MCF 10A (cell line): ENCODE measurements around the gene CDK12. TPM values are rescaled to one million over a fixed set of nuclear protein-coding genes. Genes with fewer than 3 reads are reported as not detected.

Experiments
- BruUV-seq: library from RNA; stranded (reverse); fragments of 400-500 nt; replicated peaks from 2 replicates; lab custom pipeline; 2021; lab: Mats Ljungman, UMichigan
- CTCF ChIA-PET: fragments of 300-600 bp; sonication (Branson Sonifier 250); formaldehyde crosslinking; extraction: SDS; loops from one replicate; lab custom pipeline; 2021; ENCODE audit warnings: antibody characterized with exemption, inconsistent platforms; lab: Yijun Ruan, JAX
- POLR2A ChIA-PET: fragments of 300-600, 350-650 bp; sonication (Branson Sonifier 250); formaldehyde crosslinking; extraction: SDS; loops from one replicate; lab custom pipeline; 2020; ENCODE audit warnings: antibody characterized with exemption, inconsistent platforms; lab: Yijun Ruan, JAX
- DNase-seq: peaks from one replicate; pipeline ENCODE4 v3.0.0-alpha.2; 2018; ENCODE audit not compliant: unreplicated experiment
- H3K27ac Mint-ChIP-seq: one replicate; pipeline ENCODE4 v1.8.0; 2022; ENCODE audit warnings: mild to moderate bottlenecking, low read depth, mixed read lengths; ENCODE audit not compliant: unreplicated experiment
- H3K27me3 Mint-ChIP-seq: one replicate; pipeline ENCODE4 v1.8.0; 2022; ENCODE audit warnings: mixed read lengths; ENCODE audit not compliant: insufficient read depth, unreplicated experiment
- H3K36me3 Mint-ChIP-seq: one replicate; pipeline ENCODE4 v1.8.0; 2022; ENCODE audit warnings: mild to moderate bottlenecking, moderate library complexity, mixed read lengths; ENCODE audit not compliant: insufficient read depth, unreplicated experiment
- H3K4me1 Mint-ChIP-seq: one replicate; pipeline ENCODE4 v1.8.0; 2022; ENCODE audit warnings: mixed read lengths; ENCODE audit not compliant: insufficient read depth, unreplicated experiment
- H3K4me3 Mint-ChIP-seq: one replicate; pipeline ENCODE4 v1.8.0; 2022; ENCODE audit warnings: mild to moderate bottlenecking, moderate library complexity, mixed read lengths; ENCODE audit not compliant: unreplicated experiment
- H3K9me3 Mint-ChIP-seq: one replicate; pipeline ENCODE4 v1.8.0; 2022; ENCODE audit warnings: mixed read lengths; ENCODE audit not compliant: unreplicated experiment
- intact Hi-C: fragments of 100-400 bp; cut with micrococcal nuclease; formaldehyde crosslinking; loops from 2 replicates; pipeline ENCODE4 v1.14.1; 2022
- total RNA-seq: library from RNA; stranded (reverse); gene quantifications from 2 replicates; pipeline ENCODE4 v1.2.3, GENCODE V29; 2022
- TF ChIP-seq, protein P1 (sequence below): fragments of 200-600 bp; IDR thresholded peaks from one replicate; pipeline ENCODE4 v1.8.0; 2022; ENCODE audit warnings: antibody characterized with exemption, mild to moderate bottlenecking; ENCODE audit not compliant: unreplicated experiment

The CDK12 gene
- total RNA-seq, 1 experiment from 2014 or later: 71.1 TPM

DNA sequence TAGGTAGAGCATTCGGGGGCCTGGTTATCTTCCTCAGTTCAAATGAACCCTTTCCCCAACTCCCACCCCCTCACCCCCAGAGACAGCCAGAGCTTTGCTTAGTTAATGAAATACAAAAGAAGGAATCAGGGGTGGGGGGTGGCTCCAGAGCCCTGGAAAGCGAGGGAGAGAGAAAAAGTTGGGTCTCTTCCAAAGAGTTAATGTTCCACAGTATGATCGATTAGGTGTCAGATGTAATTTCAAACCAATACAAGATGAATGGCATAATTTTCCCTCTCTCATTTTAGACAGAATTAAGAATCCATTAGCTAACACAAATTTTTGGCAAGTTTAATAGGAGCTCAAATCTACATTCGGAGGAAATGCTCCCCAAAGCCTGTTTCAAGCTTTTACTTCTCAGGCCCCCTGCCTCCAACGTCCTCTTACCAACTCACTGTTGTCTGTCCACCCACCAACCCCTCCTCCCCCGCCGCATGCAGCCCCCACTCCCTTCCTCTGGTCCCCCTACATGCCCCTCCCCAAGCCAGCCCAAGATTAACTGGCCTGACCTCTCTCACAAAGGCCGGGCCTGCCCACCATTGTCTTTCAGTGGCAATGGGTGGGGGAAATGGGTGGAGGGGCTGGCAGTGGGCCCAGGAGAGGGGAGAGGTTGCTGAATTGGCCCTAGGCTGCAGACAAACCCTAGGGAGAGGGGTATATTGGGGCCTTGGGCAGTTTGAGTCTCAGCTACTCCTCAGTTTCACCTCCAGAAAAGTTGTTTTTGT, 118.2 kb downstream of the CDK12 start:
- ChIA-PET CTCF (interaction anchor here (1.2 to 1.4 kb wide), 2 partner anchors 8 to 42 kb away, joined by 3 to 4 read pairs; no protein-coding TSS in a partner anchor), POLR2A (no interaction called here)
- H3K27ac Mint-ChIP-seq: no peak overlapping the region
- no peaks in the 10 kb centered on the region for H3K36me3 Mint-ChIP-seq
- H3K27me3 Mint-ChIP-seq: peaks cover 12% of the 10 kb centered on the region
- intact Hi-C loops: no loop called here
- no TSS peak for BruUV-seq
- DNase-seq: no peak
- no peaks in the 10 kb centered on the region for H3K9me3 Mint-ChIP-seq
- TF ChIP-seq, protein P1, sequence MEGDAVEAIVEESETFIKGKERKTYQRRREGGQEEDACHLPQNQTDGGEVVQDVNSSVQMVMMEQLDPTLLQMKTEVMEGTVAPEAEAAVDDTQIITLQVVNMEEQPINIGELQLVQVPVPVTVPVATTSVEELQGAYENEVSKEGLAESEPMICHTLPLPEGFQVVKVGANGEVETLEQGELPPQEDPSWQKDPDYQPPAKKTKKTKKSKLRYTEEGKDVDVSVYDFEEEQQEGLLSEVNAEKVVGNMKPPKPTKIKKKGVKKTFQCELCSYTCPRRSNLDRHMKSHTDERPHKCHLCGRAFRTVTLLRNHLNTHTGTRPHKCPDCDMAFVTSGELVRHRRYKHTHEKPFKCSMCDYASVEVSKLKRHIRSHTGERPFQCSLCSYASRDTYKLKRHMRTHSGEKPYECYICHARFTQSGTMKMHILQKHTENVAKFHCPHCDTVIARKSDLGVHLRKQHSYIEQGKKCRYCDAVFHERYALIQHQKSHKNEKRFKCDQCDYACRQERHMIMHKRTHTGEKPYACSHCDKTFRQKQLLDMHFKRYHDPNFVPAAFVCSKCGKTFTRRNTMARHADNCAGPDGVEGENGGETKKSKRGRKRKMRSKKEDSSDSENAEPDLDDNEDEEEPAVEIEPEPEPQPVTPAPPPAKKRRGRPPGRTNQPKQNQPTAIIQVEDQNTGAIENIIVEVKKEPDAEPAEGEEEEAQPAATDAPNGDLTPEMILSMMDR: no peak
- no peaks in the 10 kb centered on the region for H3K4me1 Mint-ChIP-seq
- H3K4me3 Mint-ChIP-seq: no peak overlapping the region

DNA sequence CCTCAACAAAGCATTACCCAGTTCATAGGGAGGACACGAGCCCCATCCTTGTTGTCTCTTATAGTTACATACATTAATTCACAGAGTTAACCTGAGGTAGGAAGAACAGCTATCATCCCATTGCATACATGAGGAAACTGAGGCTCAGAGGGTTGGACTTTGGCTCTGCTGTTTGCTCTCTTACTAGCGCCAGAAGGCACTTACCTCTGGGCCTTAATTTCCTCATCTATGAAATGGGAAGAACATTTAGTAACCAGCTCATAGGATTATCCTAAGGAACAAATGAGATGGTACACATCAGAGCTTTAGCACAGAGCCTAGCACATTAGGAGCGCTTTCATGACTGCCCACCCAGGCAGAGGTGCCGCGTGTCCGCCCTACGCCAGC, 118.8 kb downstream of the CDK12 start:
- ChIA-PET POLR2A (no interaction called here), CTCF (interaction anchor here (0.6 to 1.2 kb wide), 3 partner anchors 9 to 616 kb away, joined by 3 read pairs; no protein-coding TSS in a partner anchor)
- Mint-ChIP-seq H3K27ac (no peak overlapping the region), H3K27me3 (peaks cover 12% of the 10 kb centered on the region), H3K36me3 (no peaks in the 10 kb centered on the region), H3K4me3 (no peak overlapping the region), H3K4me1 (no peaks in the 10 kb centered on the region), H3K9me3 (no peaks in the 10 kb centered on the region)
- DNase-seq: no peak
- BruUV-seq: no TSS peak
- TF ChIP-seq, protein P1: no peak
- intact Hi-C loops: no loop called here

DNA sequence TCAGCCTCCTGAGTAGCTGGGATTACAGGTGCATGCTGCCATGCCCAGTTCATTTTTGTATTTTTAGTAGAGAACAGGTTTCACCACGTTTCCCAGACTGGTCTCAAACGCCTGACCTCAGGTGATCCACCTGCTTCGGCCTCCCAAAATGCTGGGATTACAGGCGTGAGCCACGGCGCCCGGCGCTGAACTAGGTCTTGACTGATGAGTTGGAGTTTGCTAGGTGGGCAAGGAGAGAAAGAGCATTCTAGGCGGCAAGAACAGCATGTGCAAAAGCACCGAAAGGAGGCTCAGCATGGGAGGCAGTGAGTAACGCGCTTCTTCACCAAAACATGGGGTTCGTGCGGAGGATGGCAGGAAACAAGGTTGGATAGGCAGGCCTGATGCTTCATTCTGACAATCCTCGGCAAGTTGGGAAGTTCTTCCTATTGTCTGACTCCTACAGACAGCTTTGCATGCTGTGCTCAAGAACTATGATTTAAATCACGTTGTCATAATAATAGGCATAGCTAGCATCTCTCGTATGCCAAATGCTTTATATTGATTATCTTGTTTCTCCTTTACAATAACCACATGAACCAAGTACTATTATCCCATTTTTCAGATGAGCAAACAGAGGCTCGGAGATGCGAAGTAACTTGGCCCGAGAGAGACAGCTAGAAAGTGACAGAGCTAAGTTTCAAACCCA, 119.9 kb downstream of the CDK12 start:
- no peak for DNase-seq
- ChIA-PET POLR2A (no interaction called here), CTCF (no interaction called here)
- Mint-ChIP-seq H3K36me3 (no peaks in the 10 kb centered on the region), H3K27me3 (peaks cover 12% of the 10 kb centered on the region), H3K27ac (no peak overlapping the region), H3K4me1 (no peaks in the 10 kb centered on the region), H3K4me3 (no peak overlapping the region), H3K9me3 (no peaks in the 10 kb centered on the region)
- intact Hi-C loops: no loop called here
- BruUV-seq: no TSS peak
- TF ChIP-seq, protein P1: no peak

DNA sequence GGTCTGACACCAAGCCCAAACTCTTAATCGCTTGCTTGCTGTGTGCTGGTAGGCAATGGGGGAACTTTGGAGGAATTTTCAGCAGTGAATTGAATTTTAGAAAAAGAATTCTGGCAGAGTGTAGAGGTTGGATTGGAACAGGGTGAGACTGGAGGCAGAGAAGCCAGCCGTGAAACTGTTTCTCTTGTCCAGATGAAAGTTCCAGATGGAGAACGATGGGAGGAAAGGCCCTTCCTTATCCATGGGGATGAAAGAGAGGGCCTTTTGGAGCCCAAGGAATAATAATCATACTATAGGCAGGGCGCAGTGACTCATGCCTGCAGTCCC, 120.4 kb downstream of the CDK12 start:
- ChIA-PET POLR2A (no interaction called here), CTCF (no interaction called here)
- Mint-ChIP-seq H3K4me3 (no peak overlapping the region), H3K27ac (no peak overlapping the region), H3K9me3 (no peaks in the 10 kb centered on the region), H3K4me1 (no peaks in the 10 kb centered on the region), H3K36me3 (no peaks in the 10 kb centered on the region), H3K27me3 (peaks cover 15% of the 10 kb centered on the region)
- BruUV-seq: no TSS peak
- intact Hi-C loops: no loop called here
- DNase-seq: no peak
- TF ChIP-seq, protein P1: no peak
